ENCODE measurements around the gene HEPN1. TPM values are rescaled to one million over a fixed set of nuclear protein-coding genes. Genes with fewer than 3 reads are reported as not detected.

HEPN1 gene
- total and polyA plus RNA-seq, 2 of the 8 experiments (the other 6 are each of a cell fraction or from before 2014, with no cell fraction given), result not detected

- no peak for TF ChIP-seq CBX5 (IDR thresholded peaks at IDR 0.05; ENCODE audit: low read depth, low read length)
These were observed 36.0 kb downstream of the HEPN1 start (continued) for GRCh38 chr11:124955035-124955434.
